Keratinocyte (primary cell): Measurements from ENCODE around the gene RHOC. TPM values are rescaled to one million over a fixed set of nuclear protein-coding genes. Genes with fewer than 3 reads are reported as not detected.

Experiments
- DNase-seq: peaks from one replicate; pipeline ENCODE4 v3.0.0-alpha.2; 2011; ENCODE audit warnings: low read depth, missing footprints, low spot score
- FAIRE-seq: peaks from 2 replicates; lab custom pipeline; 2011; peaks lifted over from hg19 to GRCh38; lab: Jason Lieb, UNC
- H2AFZ ChIP-seq: 2 replicates; pipeline ENCODE4 v1.6.0; 2012; ENCODE audit warnings: low read length, control low read depth, inconsistent platforms; ENCODE audit not compliant: control insufficient read depth
- H3K27ac ChIP-seq: 2 replicates; pipeline ENCODE4 v1.5.1; 2011; ENCODE audit warnings: low read length; ENCODE audit not compliant: control insufficient read depth, insufficient read depth
- H3K27me3 ChIP-seq: 3 replicates; pipeline ENCODE4 v1.6.0; 2011; ENCODE audit warnings: low read length; ENCODE audit not compliant: control insufficient read depth, insufficient read depth; ENCODE audit errors: extremely low read depth
- H3K36me3 ChIP-seq, 2 experiments: 2 replicates in 1 of 2; 3 replicates in 1 of 2; pipeline ENCODE4 v1.5.1; 2011; ENCODE audit warnings: low read length in 2 of 2, mild to moderate bottlenecking in 1 of 2; ENCODE audit not compliant: control insufficient read depth in 2 of 2, insufficient read depth in 2 of 2; ENCODE audit errors: extremely low read depth in 1 of 2
- H3K4me1 ChIP-seq: 3 replicates; pipeline ENCODE4 v1.5.1; 2011; ENCODE audit warnings: low read length; ENCODE audit not compliant: control insufficient read depth, insufficient read depth; ENCODE audit errors: extremely low read depth
- H3K4me2 ChIP-seq: 3 replicates; pipeline ENCODE4 v1.6.0; 2011; ENCODE audit warnings: low read depth, low read length; ENCODE audit not compliant: control insufficient read depth, insufficient read depth; ENCODE audit errors: extremely low read depth
- H3K4me3 ChIP-seq, 3 experiments: fragments of 200-600 bp in 1 of 3; sonication (generic) in 1 of 3; 2 replicates in 2 of 3; 3 replicates in 1 of 3; pipeline ENCODE4 v1.5.1; 2011 to 2016; ENCODE audit warnings: low read length in 3 of 3, mild to moderate bottlenecking in 3 of 3, control low read depth in 2 of 3, inconsistent platforms in 1 of 3, low read depth in 1 of 3, mixed read lengths in 1 of 3, mixed run types in 1 of 3, moderate library complexity in 1 of 3; ENCODE audit not compliant: control insufficient read depth in 2 of 3, insufficient read depth in 2 of 3; ENCODE audit errors: extremely low read depth in 1 of 3
- H3K79me2 ChIP-seq: 2 replicates; pipeline ENCODE4 v1.6.0; 2012; ENCODE audit warnings: low read length; ENCODE audit not compliant: control insufficient read depth, insufficient read depth
- H3K9ac ChIP-seq: 3 replicates; pipeline ENCODE4 v1.6.0; 2011; ENCODE audit warnings: low read length; ENCODE audit not compliant: control insufficient read depth, insufficient read depth; ENCODE audit errors: extremely low read depth
- H3K9me1 ChIP-seq: 3 replicates; pipeline ENCODE4 v1.6.0; 2011; ENCODE audit warnings: low read length; ENCODE audit not compliant: control insufficient read depth, insufficient read depth; ENCODE audit errors: extremely low read depth
- H3K9me3 ChIP-seq: 2 replicates; pipeline ENCODE4 v1.5.1; 2012; ENCODE audit warnings: low read depth, low read length; ENCODE audit not compliant: control insufficient read depth
- H4K20me1 ChIP-seq: 3 replicates; pipeline ENCODE4 v1.6.0; 2011; ENCODE audit warnings: low read length; ENCODE audit not compliant: control insufficient read depth, insufficient read depth; ENCODE audit errors: extremely low read depth
- EZH2 ChIP-seq: IDR thresholded peaks from one replicate; pipeline ENCODE4 v1.6.1; 2012; ENCODE audit warnings: inconsistent platforms, mild to moderate bottlenecking, low read length, moderate library complexity
- dilution Hi-C: fragments of 300-500 bp; cut with MboI; formaldehyde crosslinking; loops from one replicate; pipeline ENCODE4 v1.7.0; 2020; ENCODE audit warnings: low sequenced_read_pairs; ENCODE audit not compliant: extremely low pct_ligation_motif_present
- polyA plus RNA-seq, 5 experiments: library from polyadenylated mRNA; depleted of rRNA in 3 of 5; stranded (reverse) in 3 of 5; stranded (forward) in 1 of 5; unstranded in 1 of 5; fragments of >200 nt; gene quantifications; 1 replicate in 1 of 5; 2 replicates in 3 of 5; 3 replicates in 1 of 5; pipeline versions ENCODE4 v1.2.1 to v1.2.3, GENCODE V29; 2011 to 2012; ENCODE audit warnings: missing spikeins in 2 of 5, low read depth in 1 of 5, low replicate concordance in 1 of 5
- TF ChIP-seq, protein P1 (sequence below), 3 experiments: IDR thresholded peaks in 1 of 3; conservative IDR thresholded peaks in 1 of 3; optimal IDR thresholded peaks in 1 of 3; 2 replicates in 2 of 3; 3 replicates in 1 of 3; pipeline versions ENCODE3 to v1.5.1; 2011; ENCODE audit warnings: low read length in 3 of 3, mild to moderate bottlenecking in 3 of 3, moderate library complexity in 2 of 3, control low read depth in 1 of 3, inconsistent platforms in 1 of 3; ENCODE audit not compliant: insufficient read depth in 2 of 3; ENCODE audit errors: extremely low read depth in 1 of 3

RHOC gene
- polyA plus RNA-seq, 1 donor (not counting 4 experiments of a cell fraction or from before 2014, with no cell fraction given) = 639 TPM

- dilution Hi-C loops = no loop called here
- H3K27ac ChIP-seq = peak overlapping the region; percentile 91
- H3K4me3 ChIP-seq = peak overlapping the region; percentile 72 to 92 (median 87)
- H3K4me1 ChIP-seq = peaks cover 42% of the 10 kb centered on the region
- H3K9me3 ChIP-seq = no peaks in the 10 kb centered on the region
- H4K20me1 ChIP-seq = no peaks in the 10 kb centered on the region
- TF ChIP-seq EZH2 = no peak
- TF ChIP-seq, protein P1, sequence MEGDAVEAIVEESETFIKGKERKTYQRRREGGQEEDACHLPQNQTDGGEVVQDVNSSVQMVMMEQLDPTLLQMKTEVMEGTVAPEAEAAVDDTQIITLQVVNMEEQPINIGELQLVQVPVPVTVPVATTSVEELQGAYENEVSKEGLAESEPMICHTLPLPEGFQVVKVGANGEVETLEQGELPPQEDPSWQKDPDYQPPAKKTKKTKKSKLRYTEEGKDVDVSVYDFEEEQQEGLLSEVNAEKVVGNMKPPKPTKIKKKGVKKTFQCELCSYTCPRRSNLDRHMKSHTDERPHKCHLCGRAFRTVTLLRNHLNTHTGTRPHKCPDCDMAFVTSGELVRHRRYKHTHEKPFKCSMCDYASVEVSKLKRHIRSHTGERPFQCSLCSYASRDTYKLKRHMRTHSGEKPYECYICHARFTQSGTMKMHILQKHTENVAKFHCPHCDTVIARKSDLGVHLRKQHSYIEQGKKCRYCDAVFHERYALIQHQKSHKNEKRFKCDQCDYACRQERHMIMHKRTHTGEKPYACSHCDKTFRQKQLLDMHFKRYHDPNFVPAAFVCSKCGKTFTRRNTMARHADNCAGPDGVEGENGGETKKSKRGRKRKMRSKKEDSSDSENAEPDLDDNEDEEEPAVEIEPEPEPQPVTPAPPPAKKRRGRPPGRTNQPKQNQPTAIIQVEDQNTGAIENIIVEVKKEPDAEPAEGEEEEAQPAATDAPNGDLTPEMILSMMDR (optimal IDR thresholded peaks at IDR 0.05 in 1 of 3, IDR thresholded peaks at IDR 0.05 in 1 of 3, conservative IDR thresholded peaks at IDR 0.05 in 1 of 3; ENCODE audit: extremely low read depth in 1 of 3, insufficient read depth in 2 of 3, low read length in 3 of 3) = peak in 2 of 3 experiments; percentile 75 to 99
- peaks cover 38% of the 10 kb centered on the region for H3K79me2 ChIP-seq
- H3K36me3 ChIP-seq = peaks cover 21 to 29% of the 10 kb centered on the region in 2 experiments
- DNase-seq (no peak), FAIRE-seq (no peak)
- peak overlapping the region; percentile 61 for H2AFZ ChIP-seq
- peak overlapping the region; percentile 76 for H3K4me2 ChIP-seq
- H3K9ac ChIP-seq = peak overlapping the region; percentile 90
- H3K27me3 ChIP-seq = no peaks in the 10 kb centered on the region
- H3K9me1 ChIP-seq = peaks cover 4% of the 10 kb centered on the region
Measured at GRCh38 chr1:112707221-112708001, 484 bp upstream of the RHOC start.

DNA sequence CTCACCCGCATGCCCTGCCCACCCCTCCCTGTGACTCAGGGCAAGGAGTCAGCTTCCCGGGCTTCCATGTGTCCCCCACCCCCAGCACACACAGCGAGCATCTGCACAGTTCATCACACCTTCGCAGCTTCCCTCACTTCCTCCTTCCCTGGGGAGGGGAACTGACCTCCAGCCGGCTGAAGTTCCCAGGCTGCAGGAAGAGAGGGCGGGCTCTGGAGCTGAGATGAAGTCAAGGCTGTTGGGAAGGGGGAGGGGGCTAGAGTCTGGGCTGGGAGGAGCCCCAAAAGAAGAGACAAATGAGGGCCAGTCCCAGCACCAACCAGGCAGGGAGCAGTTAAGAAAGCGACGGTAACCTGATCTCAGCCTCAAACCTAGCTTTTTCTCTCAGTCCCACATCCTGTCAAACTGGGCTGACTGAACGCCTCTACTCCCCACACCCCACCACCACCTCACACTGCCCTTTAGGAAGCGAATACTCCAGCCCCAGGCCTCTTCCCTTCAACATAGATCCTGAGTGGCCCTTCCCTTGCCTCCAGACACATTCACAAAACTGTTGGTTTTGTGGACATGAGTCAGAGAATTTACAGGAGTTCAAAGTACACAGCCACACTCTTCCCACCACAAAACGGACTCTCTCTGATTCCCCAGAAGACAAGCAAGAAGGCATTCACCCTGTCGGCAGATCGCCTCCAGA is 1.8 kb downstream of the RHOC start:
- dilution Hi-C loops = no loop called here
- DNase-seq = peak; percentile 88
- Histone ChIP-seq H3K9ac (peak overlapping the region; percentile 90), H3K4me3 (peak overlapping the region; percentile 72 to 92 (median 87)), H3K27me3 (no peaks in the 10 kb centered on the region), H3K4me1 (peaks cover 65% of the 10 kb centered on the region), H3K36me3 (peaks cover 18 to 42% of the 10 kb centered on the region in 2 experiments), H3K27ac (peak overlapping the region; percentile 91), H4K20me1 (peaks cover 12% of the 10 kb centered on the region), H3K9me1 (peaks cover 11% of the 10 kb centered on the region), H2AFZ (no peak overlapping the region), H3K4me2 (peak overlapping the region; percentile 100), H3K79me2 (peaks cover 38% of the 10 kb centered on the region), H3K9me3 (no peaks in the 10 kb centered on the region)
- peak; percentile 62 for FAIRE-seq
- TF ChIP-seq, protein P1 (optimal IDR thresholded peaks at IDR 0.05 in 1 of 3, IDR thresholded peaks at IDR 0.05 in 1 of 3, conservative IDR thresholded peaks at IDR 0.05 in 1 of 3; ENCODE audit: extremely low read depth in 1 of 3, insufficient read depth in 2 of 3, low read length in 3 of 3) = no peak
- no peak for TF ChIP-seq EZH2
